ENCODE results near the gene SLC34A1. TPM values are rescaled to one million over a fixed set of nuclear protein-coding genes. Genes with fewer than 3 reads are reported as not detected.
A peak's percentile ranks its signal among the peaks of the same experiment; 100 is the strongest.

Gene SLC34A1
- total and polyA plus RNA-seq, 2 of the 13 experiments (the other 11 are each of a cell fraction or from before 2014, with no cell fraction given): 0.03 to 0.20 TPM

DNA sequence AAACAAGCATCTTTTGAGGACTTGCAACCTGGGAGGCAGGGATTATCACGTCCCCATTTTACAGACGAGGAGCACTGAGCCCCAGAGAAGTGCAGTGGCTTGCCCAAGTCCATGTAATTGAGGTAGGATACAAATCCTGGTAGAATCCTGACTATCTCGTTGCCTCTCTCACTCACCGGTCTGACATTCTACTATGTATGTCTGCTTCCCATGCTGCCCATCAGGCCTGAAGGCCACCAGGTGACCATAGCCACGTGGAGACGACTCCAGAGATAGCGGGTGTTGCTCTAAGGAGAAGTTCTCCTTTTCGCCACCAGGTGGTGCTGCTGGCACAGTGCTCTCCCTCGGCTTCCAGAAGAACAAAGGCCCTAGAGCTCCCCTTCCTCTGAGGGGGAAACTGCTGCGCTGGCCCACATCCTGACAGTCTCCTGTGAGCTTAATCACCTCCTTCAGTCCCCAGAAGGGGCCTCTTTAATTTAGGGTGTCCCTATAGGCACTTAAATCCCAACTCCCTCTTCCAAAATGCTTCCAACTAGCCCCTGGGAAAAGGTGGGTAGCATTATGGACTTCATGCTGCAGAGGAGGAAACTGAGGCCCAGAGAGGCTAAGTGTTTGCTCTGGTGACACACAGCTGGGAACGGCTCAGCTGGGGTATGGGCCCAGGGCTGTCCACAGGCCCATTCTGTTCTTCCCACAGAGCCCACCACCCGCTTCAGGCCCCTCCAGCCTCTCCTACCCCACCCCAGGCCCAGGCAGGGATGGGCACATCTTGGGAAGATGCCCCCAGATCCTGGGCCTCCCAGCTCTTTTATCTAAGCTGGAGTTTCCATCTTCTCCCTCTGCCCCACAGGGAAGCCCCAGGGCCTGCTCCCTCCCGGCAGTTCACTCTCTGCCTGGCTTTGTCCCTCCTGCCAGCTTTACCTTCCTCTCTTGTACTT is 6.4 kb downstream of the SLC34A1 start (continued):
- TF ChIP-seq DMTF1 (CRISPR knock-in tag; IDR thresholded peaks at IDR 0.05) (no peak), ZNF251 (CRISPR knock-in tag; IDR thresholded peaks at IDR 0.05) (no peak), ZNF256 (CRISPR knock-in tag; conservative IDR thresholded peaks at IDR 0.05) (no peak), TFDP1 (CRISPR knock-in tag; IDR thresholded peaks at IDR 0.05; ENCODE audit: borderline replicate concordance) (peak; percentile 61; the same call in 1 of the 2 replicates), ZMYM2 (CRISPR knock-in tag; IDR thresholded peaks at IDR 0.05) (no peak), GMEB2 (CRISPR knock-in tag; IDR thresholded peaks at IDR 0.05; ENCODE audit: low read depth) (no peak), ZNF772 (CRISPR knock-in tag; IDR thresholded peaks at IDR 0.05) (no peak), FOXC1 (CRISPR knock-in tag; IDR thresholded peaks at IDR 0.05; ENCODE audit: borderline replicate concordance) (no peak), SMYD3 (CRISPR knock-in tag; IDR thresholded peaks at IDR 0.05) (no peak), ZNF484 (CRISPR knock-in tag; IDR thresholded peaks at IDR 0.05; ENCODE audit: borderline replicate concordance, low read depth) (no peak), SATB2 (CRISPR knock-in tag; IDR thresholded peaks at IDR 0.05) (no peak), HNRNPH1 (optimal IDR thresholded peaks at IDR 0.05; ENCODE audit: low read depth, low read length) (no peak), TBX3 (IDR thresholded peaks at IDR 0.05; ENCODE audit: borderline replicate concordance) (no peak), ERF (CRISPR knock-in tag; IDR thresholded peaks at IDR 0.05) (no peak)
- TF ChIP-seq, protein P1, sequence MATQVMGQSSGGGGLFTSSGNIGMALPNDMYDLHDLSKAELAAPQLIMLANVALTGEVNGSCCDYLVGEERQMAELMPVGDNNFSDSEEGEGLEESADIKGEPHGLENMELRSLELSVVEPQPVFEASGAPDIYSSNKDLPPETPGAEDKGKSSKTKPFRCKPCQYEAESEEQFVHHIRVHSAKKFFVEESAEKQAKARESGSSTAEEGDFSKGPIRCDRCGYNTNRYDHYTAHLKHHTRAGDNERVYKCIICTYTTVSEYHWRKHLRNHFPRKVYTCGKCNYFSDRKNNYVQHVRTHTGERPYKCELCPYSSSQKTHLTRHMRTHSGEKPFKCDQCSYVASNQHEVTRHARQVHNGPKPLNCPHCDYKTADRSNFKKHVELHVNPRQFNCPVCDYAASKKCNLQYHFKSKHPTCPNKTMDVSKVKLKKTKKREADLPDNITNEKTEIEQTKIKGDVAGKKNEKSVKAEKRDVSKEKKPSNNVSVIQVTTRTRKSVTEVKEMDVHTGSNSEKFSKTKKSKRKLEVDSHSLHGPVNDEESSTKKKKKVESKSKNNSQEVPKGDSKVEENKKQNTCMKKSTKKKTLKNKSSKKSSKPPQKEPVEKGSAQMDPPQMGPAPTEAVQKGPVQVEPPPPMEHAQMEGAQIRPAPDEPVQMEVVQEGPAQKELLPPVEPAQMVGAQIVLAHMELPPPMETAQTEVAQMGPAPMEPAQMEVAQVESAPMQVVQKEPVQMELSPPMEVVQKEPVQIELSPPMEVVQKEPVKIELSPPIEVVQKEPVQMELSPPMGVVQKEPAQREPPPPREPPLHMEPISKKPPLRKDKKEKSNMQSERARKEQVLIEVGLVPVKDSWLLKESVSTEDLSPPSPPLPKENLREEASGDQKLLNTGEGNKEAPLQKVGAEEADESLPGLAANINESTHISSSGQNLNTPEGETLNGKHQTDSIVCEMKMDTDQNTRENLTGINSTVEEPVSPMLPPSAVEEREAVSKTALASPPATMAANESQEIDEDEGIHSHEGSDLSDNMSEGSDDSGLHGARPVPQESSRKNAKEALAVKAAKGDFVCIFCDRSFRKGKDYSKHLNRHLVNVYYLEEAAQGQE (IDR thresholded peaks at IDR 0.05; ENCODE audit: borderline replicate concordance in 1 of 2, low read depth in 1 of 2, low read length in 2 of 2): no peak
- TF ChIP-seq, protein P2, sequence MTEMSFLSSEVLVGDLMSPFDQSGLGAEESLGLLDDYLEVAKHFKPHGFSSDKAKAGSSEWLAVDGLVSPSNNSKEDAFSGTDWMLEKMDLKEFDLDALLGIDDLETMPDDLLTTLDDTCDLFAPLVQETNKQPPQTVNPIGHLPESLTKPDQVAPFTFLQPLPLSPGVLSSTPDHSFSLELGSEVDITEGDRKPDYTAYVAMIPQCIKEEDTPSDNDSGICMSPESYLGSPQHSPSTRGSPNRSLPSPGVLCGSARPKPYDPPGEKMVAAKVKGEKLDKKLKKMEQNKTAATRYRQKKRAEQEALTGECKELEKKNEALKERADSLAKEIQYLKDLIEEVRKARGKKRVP (CRISPR knock-in tag; IDR thresholded peaks at IDR 0.05): no peak
- TF ChIP-seq, protein P3, sequence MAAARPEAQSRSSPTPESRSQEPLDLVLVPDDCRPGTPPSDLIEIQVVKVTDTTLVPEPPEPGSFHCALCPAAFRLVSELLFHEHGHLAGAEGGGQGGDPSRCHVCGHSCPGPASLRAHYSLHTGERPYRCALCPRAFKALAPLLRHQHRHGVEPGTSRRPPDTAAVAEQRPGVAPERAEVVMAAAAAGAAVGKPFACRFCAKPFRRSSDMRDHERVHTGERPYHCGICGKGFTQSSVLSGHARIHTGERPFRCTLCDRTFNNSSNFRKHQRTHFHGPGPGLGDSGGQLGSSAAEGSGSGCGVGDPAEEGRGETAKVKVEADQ (CRISPR knock-in tag; IDR thresholded peaks at IDR 0.05; ENCODE audit: borderline replicate concordance): no peak
